T-helper 1 cell treated with Interleukin-12 subunit alpha and Interleukin-12 subunit beta and Interleukin-4 antibody, amounts not matched to agents 30 ng/mL and 1 ng/mL, for 36 hours (primary cell): ENCODE data around the gene NFYC. TPM values are rescaled to one million over a fixed set of nuclear protein-coding genes. Genes with fewer than 3 reads are reported as not detected.

Source experiments
- intact Hi-C: fragments of 100-400 bp; cut with micrococcal nuclease; formaldehyde crosslinking; loops from one replicate; pipeline ENCODE4 v1.15.1; 2024
- total RNA-seq: library from RNA; stranded (reverse); gene quantifications from 2 replicates; pipeline ENCODE4 v1.2.3, GENCODE V29; 2022

NFYC gene
- total RNA-seq, 1 donor from 2014 or later = 98.8 TPM

DNA sequence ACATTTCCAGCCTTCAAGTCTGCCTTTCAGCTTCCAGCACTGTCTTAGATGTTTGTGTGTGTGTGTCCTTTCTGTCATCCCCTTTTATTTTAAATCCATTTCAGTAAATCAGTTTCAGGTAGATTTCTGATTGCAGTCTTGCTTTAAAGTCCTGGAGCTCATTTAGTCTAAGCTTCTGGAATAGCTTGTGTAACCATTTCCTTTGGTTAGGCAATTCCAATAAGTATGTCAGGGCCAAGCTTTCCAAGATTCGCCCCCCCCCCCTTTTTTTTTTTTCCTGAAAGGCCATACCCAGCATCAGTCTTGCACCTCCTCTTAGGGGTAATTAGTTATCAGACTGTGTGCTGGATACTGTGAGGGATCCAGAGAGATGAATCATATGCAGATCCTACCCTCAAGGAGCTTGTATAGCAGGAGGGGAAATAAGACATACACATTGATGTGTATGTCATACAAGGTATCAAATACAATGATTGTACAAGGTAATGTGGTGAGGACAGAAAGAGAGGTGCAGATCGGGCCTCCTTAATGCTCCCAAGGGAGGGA, 41.3 kb downstream of the NFYC start:
- intact Hi-C loops = no loop called here

DNA sequence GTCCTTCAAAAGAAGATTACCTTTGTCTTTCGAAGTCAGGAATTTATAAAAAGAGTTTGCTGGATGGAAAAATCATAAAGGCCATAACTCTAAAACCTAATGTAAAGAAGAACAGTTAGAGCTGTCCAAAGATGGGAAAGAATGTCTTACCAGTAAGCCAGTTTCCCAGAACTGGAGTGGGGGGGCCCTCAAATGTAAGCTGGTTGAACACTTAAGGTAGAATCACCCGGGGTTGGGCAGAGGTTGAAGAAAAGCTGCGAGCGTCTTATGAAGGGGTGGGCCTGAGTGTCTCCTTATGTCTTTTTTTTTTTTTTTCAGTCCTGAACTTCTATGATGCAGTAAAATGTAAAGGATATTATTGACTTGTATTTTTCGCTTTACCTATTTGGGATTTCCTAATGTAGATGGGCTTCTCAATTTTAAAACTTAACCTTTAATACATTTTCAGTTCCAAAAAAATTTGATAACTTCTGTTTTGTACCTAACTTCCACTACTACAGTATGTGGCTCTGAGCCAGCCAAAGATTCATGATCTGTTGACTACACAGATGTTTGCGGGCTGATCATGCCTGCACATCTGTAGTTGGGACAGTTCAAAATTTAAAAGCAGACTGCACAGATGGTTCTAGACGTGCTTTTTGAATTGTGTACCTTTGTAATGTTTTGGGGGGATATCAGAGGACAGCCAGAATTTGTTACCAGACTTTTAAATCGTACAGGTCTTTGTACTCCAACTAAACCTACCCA, 43.6 kb downstream of the NFYC start:
- intact Hi-C loops = no loop called here

DNA sequence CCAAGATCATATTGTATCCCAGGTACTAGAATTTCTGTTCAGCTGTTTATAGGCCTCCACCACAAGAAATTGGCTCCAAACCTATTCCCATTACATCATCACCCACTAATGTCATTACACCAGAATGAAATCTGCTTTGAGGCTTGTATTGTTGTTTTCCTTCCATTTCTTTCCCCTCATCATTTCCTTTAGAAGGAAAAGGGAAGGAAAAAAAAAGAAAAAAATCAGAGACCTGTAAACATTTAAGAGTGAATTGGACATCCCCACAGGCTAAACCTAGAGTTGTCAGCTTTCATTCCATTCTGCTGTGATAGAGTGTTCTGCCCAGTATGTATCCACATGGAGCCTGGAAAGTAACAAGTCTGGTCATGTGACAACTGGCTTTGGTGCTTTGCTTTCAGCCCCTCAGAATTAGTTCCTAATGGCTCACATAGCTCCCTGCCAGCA, 44.6 kb downstream of the NFYC start:
- intact Hi-C loops = no loop called here

DNA sequence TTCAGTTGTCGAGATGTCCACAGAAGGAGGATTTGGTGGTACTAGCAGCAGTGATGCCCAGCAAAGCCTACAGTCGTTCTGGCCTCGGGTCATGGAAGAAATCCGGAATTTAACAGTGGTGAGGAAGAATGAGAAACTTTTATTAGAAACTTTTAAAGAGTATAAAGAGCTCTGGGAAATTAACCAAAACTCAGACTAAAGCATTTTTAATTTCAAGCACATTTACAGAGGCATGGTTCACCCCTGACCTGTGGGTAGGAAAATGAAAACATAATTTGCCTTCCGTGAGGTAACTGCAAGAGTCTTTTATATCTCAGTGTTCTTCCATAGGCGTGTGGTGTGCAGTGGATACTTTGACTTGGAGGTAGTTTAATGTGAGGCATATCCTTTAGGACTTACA, 47.3 kb downstream of the NFYC start:
- intact Hi-C loops = no loop called here

DNA sequence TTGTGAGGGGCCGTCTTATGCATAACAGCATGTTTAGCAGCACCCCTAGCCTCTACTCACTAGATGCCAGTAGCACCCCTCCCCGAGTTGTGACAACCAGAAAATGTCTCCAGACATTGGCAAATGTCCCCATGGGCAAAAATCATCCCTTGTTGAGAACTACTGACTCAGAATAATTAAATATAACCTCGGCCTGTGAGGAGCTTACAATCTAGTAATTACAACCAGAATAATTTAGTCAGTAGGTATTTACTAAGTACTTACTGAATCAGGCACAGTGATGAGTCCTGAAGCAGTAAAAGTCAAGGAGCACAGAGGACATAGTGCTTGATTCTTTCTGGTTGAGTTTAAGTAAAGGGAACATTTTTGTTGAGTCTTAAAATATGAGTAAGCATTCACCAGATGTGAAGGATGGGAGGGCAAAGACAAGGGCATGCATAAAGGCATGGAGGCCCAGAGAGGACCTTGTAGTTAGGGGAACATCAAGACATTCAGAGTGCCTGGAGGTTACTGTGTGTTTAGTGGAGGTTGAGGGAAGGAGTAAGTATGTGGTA, 48.0 kb downstream of the NFYC start:
- intact Hi-C loops = no loop called here

DNA sequence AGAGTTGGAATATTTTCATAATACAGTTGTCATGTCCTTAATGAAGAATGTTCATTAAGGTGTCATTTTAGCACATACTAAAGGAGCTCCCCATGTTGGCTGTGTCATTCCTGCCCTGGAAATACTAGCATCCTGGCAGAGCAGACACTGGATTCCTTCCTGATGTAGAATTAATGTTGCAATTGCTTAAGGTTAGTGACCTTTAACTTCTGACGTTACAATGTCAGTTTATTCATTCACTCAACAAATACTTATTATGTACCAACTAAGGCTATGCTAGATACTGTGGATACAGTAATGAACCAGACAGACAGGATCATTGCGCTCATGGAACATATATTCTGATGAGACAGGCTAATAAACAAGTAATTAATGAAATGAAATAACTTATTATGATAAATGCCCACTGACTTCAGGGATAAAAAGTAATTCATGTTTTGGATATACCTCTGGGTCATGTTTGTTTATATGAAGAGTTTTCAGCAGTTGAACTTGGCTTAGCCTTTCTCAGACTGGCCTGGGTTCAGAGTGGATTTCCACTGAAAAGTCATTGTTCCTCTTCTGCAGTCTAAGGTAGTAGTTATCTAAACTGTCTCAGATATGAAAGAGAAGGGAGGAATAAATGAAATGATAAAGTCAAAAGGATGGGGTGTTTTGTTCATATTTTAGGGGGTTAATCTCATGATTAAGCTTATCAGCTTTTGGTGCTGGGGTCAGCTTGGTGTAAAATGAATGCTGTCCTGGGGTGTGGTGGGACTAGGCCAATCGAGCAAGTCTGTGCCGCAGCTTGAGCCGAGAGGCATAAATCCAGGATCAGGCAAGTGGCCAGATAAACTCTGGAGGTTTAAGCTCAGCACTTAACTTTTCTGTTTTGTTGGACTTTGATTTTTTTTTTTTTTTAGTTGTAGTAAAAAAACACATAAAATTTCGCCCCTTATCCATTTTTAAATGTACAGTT, 48.8 kb downstream of the NFYC start:
- intact Hi-C loops = no loop called here

DNA sequence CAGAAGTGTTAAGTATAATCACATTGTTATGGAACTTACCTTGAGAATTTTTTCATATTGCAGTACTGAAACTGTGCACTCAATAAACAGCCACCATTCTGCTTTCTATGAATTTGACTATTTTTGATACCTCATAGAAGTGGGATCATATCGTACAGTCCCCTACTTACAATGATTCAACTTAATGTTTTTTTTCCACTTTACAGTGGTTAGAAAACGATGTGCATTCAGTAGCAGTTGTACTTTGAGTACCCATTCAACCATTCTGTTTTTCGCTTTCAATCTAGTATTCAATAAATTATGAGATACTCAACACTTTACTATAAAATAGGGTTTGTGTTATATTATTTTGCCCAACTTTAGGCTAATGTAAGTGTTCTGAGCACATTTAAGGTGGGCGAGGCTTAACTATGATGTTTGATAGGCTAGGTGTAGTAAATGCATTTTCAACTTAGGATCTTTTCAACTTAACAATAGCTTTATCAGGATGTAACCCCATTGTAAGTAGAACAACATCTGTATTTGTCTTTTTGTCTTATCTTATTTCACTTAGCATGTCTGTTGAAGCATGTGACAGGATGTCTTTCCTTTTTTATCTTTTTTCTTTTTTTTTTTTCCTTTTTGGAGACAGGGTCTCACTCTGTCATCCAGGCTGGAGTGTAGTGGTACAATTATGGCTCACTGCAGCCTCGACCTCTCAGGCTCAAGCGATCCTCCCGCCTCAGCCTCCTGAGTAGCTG, 49.7 kb downstream of the NFYC start:
- intact Hi-C loops = no loop called here

DNA sequence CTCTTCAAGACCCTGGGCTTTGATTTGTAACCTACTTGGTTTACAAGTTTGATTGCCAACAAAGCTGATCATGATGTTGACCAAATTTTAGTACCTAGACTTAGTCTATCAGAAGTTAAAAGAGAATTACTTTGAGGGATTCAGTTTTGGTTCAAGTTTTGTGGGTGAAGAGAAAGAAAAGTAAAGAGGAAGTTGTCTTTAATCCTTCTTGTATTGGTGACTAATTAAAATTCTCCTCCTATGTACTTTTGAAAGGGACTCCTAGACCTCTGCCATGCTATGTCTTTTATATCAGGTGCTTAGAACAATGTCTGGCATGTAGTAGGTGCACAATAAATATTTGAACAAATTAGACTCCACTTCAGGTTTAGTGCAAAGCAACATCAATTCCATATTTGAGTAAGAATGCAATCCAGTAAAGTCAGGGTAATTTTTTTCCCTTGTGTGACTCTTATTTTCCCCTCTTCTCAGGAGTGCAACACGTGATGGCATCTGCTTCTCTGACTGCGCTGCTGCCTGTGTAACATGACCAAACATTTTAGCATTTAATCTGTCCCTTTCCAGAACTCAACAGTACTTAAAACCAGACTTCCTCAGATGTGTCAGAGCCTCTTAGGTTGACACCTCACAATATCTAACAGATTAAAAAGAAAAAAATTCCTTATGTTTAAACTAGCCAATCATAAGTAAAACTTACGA, 51.0 kb downstream of the NFYC start:
- intact Hi-C loops = no loop called here

DNA sequence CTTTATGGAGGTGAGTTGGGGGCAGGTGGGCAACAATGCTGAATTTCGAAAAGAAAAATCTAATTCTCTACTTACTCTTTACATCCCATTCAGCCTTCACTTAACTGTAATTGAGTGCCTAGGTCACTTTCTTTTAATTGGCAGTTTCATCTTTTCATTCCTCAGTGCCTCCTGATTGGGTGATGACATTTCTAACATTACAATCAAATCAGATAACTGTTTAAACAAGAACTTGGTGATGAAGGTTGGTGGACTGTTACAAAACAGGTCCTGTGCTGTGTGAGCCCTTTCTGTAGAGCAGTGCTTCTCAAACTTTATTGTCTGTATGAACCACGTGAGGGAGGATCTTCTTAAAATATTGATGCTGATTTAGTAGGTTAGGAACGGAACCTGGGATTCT, 51.9 kb downstream of the NFYC start:
- intact Hi-C loops = no loop called here

DNA sequence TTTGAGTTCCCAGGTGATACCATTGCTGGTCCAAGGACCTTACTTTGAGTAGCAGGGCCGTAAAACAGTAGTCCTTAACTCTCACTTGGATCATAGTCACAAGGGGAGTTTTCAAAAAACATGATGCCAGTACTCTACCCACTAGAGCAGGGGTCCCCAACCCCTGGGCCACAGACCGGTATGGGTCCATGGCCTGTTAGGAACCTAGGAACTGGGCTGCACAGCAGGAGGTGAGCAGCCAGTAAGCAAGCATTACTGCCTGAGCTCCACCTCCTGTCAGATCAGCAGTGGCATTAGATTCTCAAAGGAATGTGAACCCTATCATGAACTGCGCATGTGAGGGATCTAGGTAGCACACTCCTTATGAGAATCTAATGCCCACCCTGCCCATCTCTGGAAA, 52.4 kb downstream of the NFYC start:
- intact Hi-C loops = no loop called here

DNA sequence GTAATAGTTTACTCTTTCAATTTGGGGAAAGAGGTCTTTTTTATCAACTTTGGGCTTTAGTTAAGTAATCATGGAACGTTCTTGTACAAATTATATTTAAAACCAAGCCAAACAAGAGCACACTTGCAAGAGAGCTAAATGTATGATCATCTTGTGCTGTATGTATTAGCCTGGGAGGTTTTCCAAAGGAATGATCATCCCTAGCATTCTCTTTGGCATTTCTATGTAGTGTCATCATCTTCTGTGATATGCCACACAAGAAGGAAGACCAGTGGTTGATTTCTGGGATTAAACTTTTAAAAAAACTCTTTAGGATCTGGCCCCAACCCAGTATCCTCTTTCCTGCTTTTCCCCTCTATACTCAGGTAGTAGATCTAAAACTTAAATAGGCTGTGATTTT, 53.7 kb downstream of the NFYC start:
- intact Hi-C loops = no loop called here

DNA sequence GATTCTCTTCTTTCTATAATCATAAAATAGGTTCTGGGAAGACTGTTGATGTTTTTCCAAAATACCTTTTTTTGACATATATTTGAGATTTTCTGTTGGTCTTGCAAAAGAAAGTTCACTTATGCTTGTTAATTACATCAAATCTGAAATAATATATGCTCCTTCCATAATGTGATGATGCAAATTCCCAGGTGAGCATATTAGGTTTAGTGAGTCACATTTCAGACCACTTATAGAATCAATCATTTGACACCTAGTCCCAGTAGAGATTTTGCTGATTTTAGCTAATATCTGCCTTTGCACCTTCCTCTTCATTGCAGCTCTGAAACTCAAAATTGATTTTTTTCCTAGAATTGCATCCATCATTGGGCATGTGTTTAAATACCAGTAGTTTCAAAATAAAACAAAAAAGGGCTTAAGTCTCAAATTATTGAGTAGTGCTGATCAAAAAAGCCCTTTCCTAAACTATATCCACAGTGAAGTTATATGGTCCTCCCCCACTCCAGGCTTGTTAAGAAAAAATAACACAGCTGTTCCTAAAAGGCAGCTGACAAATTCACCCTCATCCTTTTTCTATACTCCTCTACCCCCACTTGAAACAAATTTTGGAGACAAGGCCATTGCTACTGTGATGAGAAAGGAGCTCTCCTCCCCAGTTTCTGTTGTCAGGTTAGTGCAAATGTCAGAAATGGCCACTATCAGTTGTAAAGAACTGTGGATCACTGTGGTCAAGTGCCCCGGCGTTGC, 55.0 kb downstream of the NFYC start:
- intact Hi-C loops = no loop called here

DNA sequence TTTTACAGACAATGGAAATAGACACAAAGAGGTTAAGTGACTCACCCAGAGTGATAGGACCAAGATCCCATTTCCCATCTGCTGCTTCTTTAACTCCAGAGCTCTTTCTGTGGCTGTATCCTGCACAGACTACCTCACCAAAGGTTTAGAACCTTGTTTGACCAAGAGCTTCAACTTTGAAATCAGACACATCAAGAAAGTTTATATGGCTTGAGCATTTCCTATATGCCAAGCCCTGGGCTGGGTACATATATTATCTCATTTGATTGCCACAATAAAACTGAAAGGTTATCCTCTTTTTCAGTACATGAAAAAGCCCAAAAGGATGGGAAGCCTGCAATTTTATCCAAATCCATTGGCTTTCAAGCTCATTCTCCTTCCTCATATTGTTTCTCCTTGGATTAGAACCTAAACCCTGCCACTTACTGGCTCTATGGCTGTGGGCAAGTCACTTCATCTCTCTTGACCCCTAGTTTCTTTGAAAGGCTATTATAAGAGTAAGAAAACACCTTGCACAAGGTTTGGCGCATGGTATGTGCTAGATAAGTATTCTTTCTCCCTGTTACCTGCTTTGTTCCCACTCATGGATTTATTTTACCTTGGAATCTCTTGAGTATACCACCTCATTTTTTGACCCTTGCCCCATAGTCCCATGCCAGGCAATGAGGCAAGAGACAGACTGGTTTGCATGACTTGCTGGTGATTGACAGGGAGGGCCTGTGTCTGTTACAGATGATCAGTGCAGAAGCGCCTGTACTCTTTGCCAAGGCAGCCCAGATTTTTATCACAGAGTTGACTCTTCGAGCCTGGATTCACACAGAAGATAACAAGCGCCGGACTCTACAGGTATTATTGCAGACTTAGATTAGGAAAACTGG, 57.6 kb downstream of the NFYC start:
- intact Hi-C loops = no loop called here

DNA sequence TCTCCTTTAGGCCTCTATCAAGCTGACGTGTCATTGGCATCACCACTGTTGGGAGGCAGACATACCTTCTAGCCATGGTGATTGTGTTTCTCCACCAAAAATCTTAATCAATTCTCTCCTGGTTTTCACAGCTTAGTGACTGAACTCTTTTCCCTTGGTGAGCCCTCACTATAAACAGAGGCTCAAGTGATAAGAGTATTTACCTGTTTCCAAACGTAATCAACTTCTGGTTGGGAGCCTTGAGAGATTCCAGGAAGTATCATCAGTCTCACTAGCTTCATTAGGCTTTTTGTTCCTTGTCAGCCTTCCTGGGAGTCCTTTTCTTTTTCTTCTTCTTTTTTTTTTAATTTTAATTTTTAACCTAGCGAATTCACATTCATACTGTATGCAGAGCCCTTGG, 58.3 kb downstream of the NFYC start:
- intact Hi-C loops = no loop called here

DNA sequence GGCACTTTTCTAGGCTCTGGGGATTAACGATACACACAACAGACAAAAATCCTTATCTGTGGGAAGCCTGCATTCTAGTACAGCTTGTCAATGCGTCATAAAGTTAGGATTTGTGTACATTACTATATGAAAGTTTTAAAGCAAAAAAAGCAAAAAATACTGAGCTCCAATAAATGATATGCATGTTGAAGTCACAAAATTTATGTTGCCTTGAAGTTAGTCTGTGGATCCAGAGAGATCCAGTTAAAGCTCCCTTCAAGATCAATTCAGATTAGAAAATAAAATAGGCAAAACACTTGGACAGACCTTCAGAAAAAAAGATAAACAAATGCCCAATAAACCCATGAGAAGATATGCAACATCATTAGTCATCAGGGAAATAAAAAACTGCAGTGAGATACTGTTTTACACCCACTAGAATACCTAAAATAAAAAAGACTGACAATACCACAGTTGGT, 59.0 kb downstream of the NFYC start:
- intact Hi-C loops = no loop called here

DNA sequence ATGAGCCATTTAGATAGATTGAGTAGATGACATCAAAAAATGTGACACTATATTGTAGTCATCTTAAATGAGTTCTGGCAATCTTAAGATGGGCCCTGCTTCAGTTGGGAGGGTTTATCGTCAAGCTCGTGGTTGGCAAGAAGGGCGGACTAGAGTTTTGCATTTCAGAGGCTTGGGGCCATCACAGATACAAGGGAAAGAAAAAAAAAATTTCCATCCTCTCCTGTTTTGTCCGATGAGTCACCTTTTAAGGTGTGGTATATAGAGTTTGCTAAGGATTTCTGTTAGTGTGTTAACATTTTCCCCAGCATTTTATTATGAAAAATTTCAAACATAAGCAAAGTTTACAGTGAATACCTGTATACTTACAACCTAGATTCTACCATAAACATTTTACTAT, 60.3 kb downstream of the NFYC start:
- intact Hi-C loops = no loop called here

DNA sequence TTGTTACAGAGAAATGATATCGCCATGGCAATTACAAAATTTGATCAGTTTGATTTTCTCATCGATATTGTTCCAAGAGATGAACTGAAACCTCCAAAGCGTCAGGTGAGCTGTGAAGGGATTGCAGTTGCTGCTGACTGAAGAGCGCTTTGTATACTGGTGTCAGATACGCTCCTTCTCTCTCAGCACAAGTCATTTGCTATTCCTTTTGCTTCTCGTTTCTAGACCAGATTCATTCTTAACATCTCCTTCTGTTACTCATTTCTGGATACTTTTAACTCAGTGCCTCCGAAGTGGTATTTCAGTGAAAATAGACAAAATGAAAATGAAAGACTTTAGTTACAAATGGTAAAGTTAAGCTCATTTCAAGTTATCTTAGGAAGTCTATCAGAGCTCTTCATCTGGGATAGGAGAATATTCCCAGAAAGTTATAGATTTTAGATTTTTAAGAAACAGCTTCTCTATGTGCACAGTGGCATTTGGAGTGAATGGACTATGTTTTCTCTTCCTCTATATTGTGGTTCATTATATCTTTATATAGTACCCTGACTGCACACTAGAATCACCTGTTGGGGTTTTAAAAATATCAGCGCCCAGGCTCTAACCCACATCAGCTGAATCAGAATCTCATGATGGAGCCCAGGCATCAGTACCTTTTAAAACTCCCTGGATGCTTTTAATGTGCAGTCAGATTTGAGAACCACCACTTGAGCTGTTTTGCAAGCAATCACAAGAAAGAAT, 61.8 kb downstream of the NFYC start:
- intact Hi-C loops = no loop called here

DNA sequence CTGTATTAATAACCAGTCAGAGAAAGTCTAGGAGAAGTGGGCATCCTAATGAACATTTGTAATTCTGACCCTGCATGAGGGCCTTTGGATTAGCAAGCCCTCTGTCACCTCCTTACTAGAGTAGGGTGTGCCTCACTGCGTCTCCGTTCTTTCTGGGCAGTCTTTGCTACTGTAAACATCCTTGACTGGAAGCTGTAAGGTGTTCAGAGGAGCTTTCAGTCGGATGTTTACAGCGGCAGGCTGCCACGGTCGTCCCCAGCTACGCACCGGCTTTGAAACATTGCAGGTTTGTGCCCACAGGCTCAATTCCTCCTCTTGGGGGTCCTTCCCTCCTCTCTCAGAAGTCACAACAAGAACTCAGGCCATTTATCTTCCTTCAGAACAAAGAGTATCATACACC, 62.7 kb downstream of the NFYC start:
- intact Hi-C loops = no loop called here
